SU-DHL-6 (cell line): ENCODE data around the gene PER3.

Experiments used
- CTCF ChIP-seq: fragments of 200-600 bp; sonication (generic); IDR thresholded peaks from one replicate; pipeline ENCODE4 v1.5.1; 2017; ENCODE audit warnings: antibody characterized with exemption, mild to moderate bottlenecking, low read length, moderate library complexity; ENCODE audit not compliant: insufficient read depth, poor library complexity, severe bottlenecking
- EZH2phosphoT487 ChIP-seq: fragments of 200-600 bp; sonication (generic), shearing (Covaris generic); conservative IDR thresholded peaks from 2 replicates; pipeline ENCODE4 v1.6.1; 2018; ENCODE audit warnings: mild to moderate bottlenecking, antibody characterized with exemption, low read length, moderate library complexity, mixed read lengths

GRCh38 chr1:7767176-7767575 lies 16.9 kb upstream of the PER3 start:
- TF ChIP-seq CTCF (no peak), EZH2phosphoT487 (no peak)
